ENCODE measurements around the gene TP53.

The TP53 gene

GRCh38 chr17:7719661-7720060, 32.4 kb upstream of the TP53 start:
- Histone ChIP-seq H2AFZ (ENCODE audit: low read length) (no peak overlapping the region), H3K4me3 (ENCODE audit: low read length, poor library complexity, severe bottlenecking) (no peak overlapping the region), H3K4me2 (ENCODE audit: low read depth, low read length, poor library complexity, severe bottlenecking) (no peak overlapping the region), H3K9me3 (ENCODE audit: insufficient read depth, low read depth, low read length) (no peaks in the 10 kb centered on the region), H4K20me1 (ENCODE audit: insufficient read depth, low read length, poor library complexity, severe bottlenecking) (no peaks in the 10 kb centered on the region), H3K36me3 (ENCODE audit: insufficient read depth, low read length) (no peaks in the 10 kb centered on the region), H3F3A (ENCODE audit: low read depth) (no peaks in the 10 kb centered on the region), H3K79me2 (ENCODE audit: insufficient read depth, low read length) (no peaks in the 10 kb centered on the region), H3K27me3 (ENCODE audit: insufficient read depth, low read length, poor library complexity, severe bottlenecking) (peaks cover 9% of the 10 kb centered on the region), H3K9me2 (replicated peaks; ENCODE audit: low read depth, low read length) (no peaks in the 10 kb centered on the region), H3K4me1 (ENCODE audit: insufficient read depth, low read length, poor library complexity, severe bottlenecking) (peaks cover 11% of the 10 kb centered on the region), H3K9ac (ENCODE audit: low read depth, low read length, poor library complexity, severe bottlenecking) (no peak overlapping the region)
- TF ChIP-seq, protein P1, sequence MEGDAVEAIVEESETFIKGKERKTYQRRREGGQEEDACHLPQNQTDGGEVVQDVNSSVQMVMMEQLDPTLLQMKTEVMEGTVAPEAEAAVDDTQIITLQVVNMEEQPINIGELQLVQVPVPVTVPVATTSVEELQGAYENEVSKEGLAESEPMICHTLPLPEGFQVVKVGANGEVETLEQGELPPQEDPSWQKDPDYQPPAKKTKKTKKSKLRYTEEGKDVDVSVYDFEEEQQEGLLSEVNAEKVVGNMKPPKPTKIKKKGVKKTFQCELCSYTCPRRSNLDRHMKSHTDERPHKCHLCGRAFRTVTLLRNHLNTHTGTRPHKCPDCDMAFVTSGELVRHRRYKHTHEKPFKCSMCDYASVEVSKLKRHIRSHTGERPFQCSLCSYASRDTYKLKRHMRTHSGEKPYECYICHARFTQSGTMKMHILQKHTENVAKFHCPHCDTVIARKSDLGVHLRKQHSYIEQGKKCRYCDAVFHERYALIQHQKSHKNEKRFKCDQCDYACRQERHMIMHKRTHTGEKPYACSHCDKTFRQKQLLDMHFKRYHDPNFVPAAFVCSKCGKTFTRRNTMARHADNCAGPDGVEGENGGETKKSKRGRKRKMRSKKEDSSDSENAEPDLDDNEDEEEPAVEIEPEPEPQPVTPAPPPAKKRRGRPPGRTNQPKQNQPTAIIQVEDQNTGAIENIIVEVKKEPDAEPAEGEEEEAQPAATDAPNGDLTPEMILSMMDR (conservative IDR thresholded peaks at IDR 0.05; ENCODE audit: low read length), result no peak
- TF ChIP-seq EZH2phosphoT487 (IDR thresholded peaks at IDR 0.05; ENCODE audit: borderline replicate concordance), result no peak

GRCh38 chr17:7717756-7718350, 30.6 kb upstream of the TP53 start:
- Histone ChIP-seq H3K4me1 (ENCODE audit: insufficient read depth, low read length, poor library complexity, severe bottlenecking) (peaks cover 11% of the 10 kb centered on the region), H3K9me2 (replicated peaks; ENCODE audit: low read depth, low read length) (no peaks in the 10 kb centered on the region), H3K4me2 (ENCODE audit: low read depth, low read length, poor library complexity, severe bottlenecking) (peak overlapping the region; percentile 90), H2AFZ (ENCODE audit: low read length) (peak overlapping the region; percentile 95), H3K27me3 (ENCODE audit: insufficient read depth, low read length, poor library complexity, severe bottlenecking) (peaks cover 9% of the 10 kb centered on the region), H4K20me1 (ENCODE audit: insufficient read depth, low read length, poor library complexity, severe bottlenecking) (no peaks in the 10 kb centered on the region), H3K9ac (ENCODE audit: low read depth, low read length, poor library complexity, severe bottlenecking) (peak overlapping the region; percentile 66), H3K79me2 (ENCODE audit: insufficient read depth, low read length) (no peaks in the 10 kb centered on the region), H3F3A (ENCODE audit: low read depth) (no peaks in the 10 kb centered on the region), H3K36me3 (ENCODE audit: insufficient read depth, low read length) (no peaks in the 10 kb centered on the region), H3K9me3 (ENCODE audit: insufficient read depth, low read depth, low read length) (no peaks in the 10 kb centered on the region), H3K4me3 (ENCODE audit: low read length, poor library complexity, severe bottlenecking) (peak overlapping the region; percentile 81)
- no peak for TF ChIP-seq EZH2phosphoT487 (IDR thresholded peaks at IDR 0.05; ENCODE audit: borderline replicate concordance)
- TF ChIP-seq, protein P1 (conservative IDR thresholded peaks at IDR 0.05; ENCODE audit: low read length), result no peak

GRCh38 chr17:7716901-7717755, 29.8 kb upstream of the TP53 start, which contains the start of gene DNAH2:
DNAH2 (plus strand) TSS chr17:7717744; CDS start chr17:7719735, 1,991 bp downstream.
- Histone ChIP-seq H3K27me3 (ENCODE audit: insufficient read depth, low read length, poor library complexity, severe bottlenecking) (peaks cover 9% of the 10 kb centered on the region), H3F3A (ENCODE audit: low read depth) (no peaks in the 10 kb centered on the region), H4K20me1 (ENCODE audit: insufficient read depth, low read length, poor library complexity, severe bottlenecking) (no peaks in the 10 kb centered on the region), H3K9me2 (replicated peaks; ENCODE audit: low read depth, low read length) (no peaks in the 10 kb centered on the region), H3K4me2 (ENCODE audit: low read depth, low read length, poor library complexity, severe bottlenecking) (peak within 1 kb of the TSS; percentile 90), H2AFZ (ENCODE audit: low read length) (peak within 1 kb of the TSS; percentile 95), H3K4me3 (ENCODE audit: low read length, poor library complexity, severe bottlenecking) (peak within 1 kb of the TSS; percentile 81), H3K9ac (ENCODE audit: low read depth, low read length, poor library complexity, severe bottlenecking) (peak within 1 kb of the TSS; percentile 66), H3K79me2 (ENCODE audit: insufficient read depth, low read length) (no peaks in the 10 kb centered on the region), H3K4me1 (ENCODE audit: insufficient read depth, low read length, poor library complexity, severe bottlenecking) (peaks cover 11% of the 10 kb centered on the region), H3K36me3 (ENCODE audit: insufficient read depth, low read length) (no peaks in the 10 kb centered on the region), H3K9me3 (ENCODE audit: insufficient read depth, low read depth, low read length) (no peaks in the 10 kb centered on the region)
- TF ChIP-seq, protein P1 (conservative IDR thresholded peaks at IDR 0.05; ENCODE audit: low read length), result peak; percentile 64
- no peak for TF ChIP-seq EZH2phosphoT487 (IDR thresholded peaks at IDR 0.05; ENCODE audit: borderline replicate concordance)
